DND-41 (cell line): ENCODE data around the gene MR1.

ENCODE experiments used
- CTCF ChIP-seq: IDR thresholded peaks from 2 replicates; pipeline ENCODE4 v1.5.1; 2012; ENCODE audit warnings: borderline replicate concordance, low read length, moderate library complexity, mild to moderate bottlenecking; ENCODE audit not compliant: poor library complexity, severe bottlenecking; ENCODE audit errors: extremely low read depth
- EZH2 ChIP-seq: IDR thresholded peaks from 3 replicates; pipeline ENCODE4 v1.6.1; 2012; ENCODE audit warnings: borderline replicate concordance, low read depth, mild to moderate bottlenecking, moderate library complexity, low read length, inconsistent platforms; ENCODE audit not compliant: severe bottlenecking

GRCh38 chr1:181064702-181065101 lies 30.9 kb downstream of the MR1 start:
- no peak for TF ChIP-seq CTCF
- no peak for TF ChIP-seq EZH2
